Aorta (tissue), 5 donors: ENCODE measurements around the gene CEACAM1. TPM values are rescaled to one million over a fixed set of nuclear protein-coding genes. Genes with fewer than 3 reads are reported as not detected.
"Not testable (repeated sequence)": the region's sequence is repeated elsewhere in the genome, so short reads cannot be mapped to it uniquely, and the experiment has no call there.

ENCODE experiments used
- ATAC-seq: fragments of 200-7000 bp; cut with Tn5 transposase; one replicate; pipeline ENCODE4 v1.9.1; 2022; ENCODE audit warnings: moderate library complexity; ENCODE audit not compliant: low FRiP score
- DNase-seq, 2 donors: peaks; one replicate each; pipeline ENCODE4 v3.0.0-alpha.2; 2020
- H3K27ac ChIP-seq, 2 donors: one replicate each; pipeline ENCODE4 v1.5.1; 2013; ENCODE audit warnings: low read length in 2 of 2, mild to moderate bottlenecking in 2 of 2, moderate library complexity in 2 of 2, control low read depth in 1 of 2, inconsistent platforms in 1 of 2, low read depth in 1 of 2
- H3K27me3 ChIP-seq, 2 donors: one replicate each; pipeline ENCODE4 v1.6.1; 2013; ENCODE audit warnings: control low read depth in 1 of 2, low read length in 1 of 2, mild to moderate bottlenecking in 1 of 2, moderate library complexity in 1 of 2; ENCODE audit not compliant: insufficient read depth in 2 of 2, control insufficient read depth in 1 of 2
- H3K36me3 ChIP-seq, 2 donors: one replicate each; pipeline ENCODE4 v1.6.1; 2013; ENCODE audit warnings: control low read depth in 1 of 2, low read length in 1 of 2, mild to moderate bottlenecking in 1 of 2; ENCODE audit not compliant: insufficient read depth in 2 of 2, control insufficient read depth in 1 of 2
- H3K4me1 ChIP-seq, 2 donors: one replicate each; pipeline ENCODE4 v1.6.1; 2013; ENCODE audit warnings: low read length in 2 of 2, control low read depth in 1 of 2, mild to moderate bottlenecking in 1 of 2, moderate library complexity in 1 of 2; ENCODE audit not compliant: insufficient read depth in 2 of 2, control insufficient read depth in 1 of 2
- H3K4me3 ChIP-seq, 2 donors: one replicate each; pipeline ENCODE4 v1.5.1; 2013; ENCODE audit warnings: low read length in 2 of 2, control low read depth in 1 of 2, mild to moderate bottlenecking in 1 of 2
- H3K9me3 ChIP-seq: one replicate; pipeline ENCODE4 v1.6.1; 2013; ENCODE audit warnings: mild to moderate bottlenecking, low read length; ENCODE audit not compliant: control insufficient read depth
- WGBS, 2 donors: extraction: QIAGEN DNeasy Blood & Tissue Kit; methylation state at CpG; one replicate each; pipeline ENCODE4 v1.1.7; 2013; 5-methylcytosine and 5-hydroxymethylcytosine counted together
- intact Hi-C, 2 donors: fragments of 100-400 bp; cut with DNase I; formaldehyde crosslinking; loops; one replicate each; pipeline versions ENCODE4 v1.14.2 to v1.15.0; 2022
- polyA plus RNA-seq, 2 donors: library from polyadenylated mRNA; stranded (reverse); fragments of 200-250 nt; gene quantifications; one replicate each; pipeline ENCODE4 v1.2.3, GENCODE V29; 2013
- total RNA-seq, 2 donors: library from RNA; stranded (reverse); fragmentation: NEBNext Ultra II Directional; extraction: Animal tissue kit (Norgen Biotek cat#: 25700); gene quantifications; one replicate each; pipeline ENCODE4 v1.2.1, GENCODE V29; 2021
- donor health status: healthy with polysubstance abuse.
- donor health status: Bipolar disorder and iron deficiency.
- donor health status: DM: no; HTN: no; CAD: no.
- donor health status: DM: no; HTN: no; CAD: no.
- donor health status: DM: yes; HTN: yes; CAD: no.

CEACAM1 gene
- total and polyA plus RNA-seq, 4 donors = 0.79 to 5.6 (median 5.1) TPM

- 80 to 86% methylated on average over 4 of the region's 4 CpGs for WGBS, 2 donors
- no peak for DNase-seq
- ATAC-seq = no peak
- Histone ChIP-seq H3K36me3 (no peaks in the 10 kb centered on the region), H3K4me3 (no peak overlapping the region), H3K27me3 (peaks cover 0 to 2% of the 10 kb centered on the region in 2 donors), H3K27ac (no peak overlapping the region), H3K9me3 (no peaks in the 10 kb centered on the region), H3K4me1 (no peaks in the 10 kb centered on the region)
- intact Hi-C loops = no loop called here
Measured at GRCh38 chr19:42511340-42511739, 16.9 kb downstream of the CEACAM1 start.

- Histone ChIP-seq H3K36me3 (no peaks in the 10 kb centered on the region), H3K4me3 (no peak overlapping the region), H3K9me3 (peaks cover 2% of the 10 kb centered on the region), H3K27ac (no peak overlapping the region), H3K4me1 (no peaks in the 10 kb centered on the region), H3K27me3 (peaks cover 0 to 2% of the 10 kb centered on the region in 2 donors)
- ATAC-seq = no peak
- DNase-seq = no peak
- intact Hi-C loops = no loop called here
Measured at GRCh38 chr19:42508892-42509444, 19.3 kb downstream of the CEACAM1 start.

GRCh38 chr19:42505066-42505465 lies 23.2 kb downstream of the CEACAM1 start:
- Histone ChIP-seq H3K9me3 (peaks cover 2% of the 10 kb centered on the region), H3K4me3 (no peak overlapping the region), H3K36me3 (no peaks in the 10 kb centered on the region), H3K4me1 (no peaks in the 10 kb centered on the region), H3K27me3 (peaks cover 0 to 2% of the 10 kb centered on the region in 2 donors), H3K27ac (no peak overlapping the region)
- no peak for DNase-seq
- intact Hi-C loops = no loop called here
- ATAC-seq = no peak
- 94 to 96% methylated on average over 1 of the region's 1 CpG for WGBS, 2 donors

GRCh38 chr19:42501733-42502132 lies 26.5 kb downstream of the CEACAM1 start:
- intact Hi-C loops = no loop called here
- no peak for DNase-seq
- no peak for ATAC-seq

GRCh38 chr19:42501243-42501642 lies 27.0 kb downstream of the CEACAM1 start:
- H3K9me3 ChIP-seq, H3K4me3 ChIP-seq, ATAC-seq, H3K27me3 ChIP-seq, H3K4me1 ChIP-seq, H3K27ac ChIP-seq, DNase-seq, H3K36me3 ChIP-seq, intact Hi-C loops: not testable (repeated sequence)
- WGBS, 2 donors = 91 to 97% methylated on average over 3 of the region's 3 CpGs

More at GRCh38 chr19:42501733-42502132, 26.5 kb downstream of the CEACAM1 start:
- no peak overlapping the region for H3K4me3 ChIP-seq
- peaks cover 2% of the 10 kb centered on the region for H3K9me3 ChIP-seq
- H3K4me1 ChIP-seq = no peaks in the 10 kb centered on the region
- no peak overlapping the region for H3K27ac ChIP-seq
- 84 to 89% methylated on average over 1 of the region's 1 CpG for WGBS, 2 donors
- no peaks in the 10 kb centered on the region for H3K36me3 ChIP-seq
- no peaks in the 10 kb centered on the region for H3K27me3 ChIP-seq

GRCh38 chr19:42498169-42498757 lies 30.0 kb downstream of the CEACAM1 start:
- Histone ChIP-seq H3K27me3 (no peaks in the 10 kb centered on the region), H3K36me3 (no peaks in the 10 kb centered on the region), H3K9me3 (no peaks in the 10 kb centered on the region), H3K4me1 (no peaks in the 10 kb centered on the region), H3K4me3 (no peak overlapping the region), H3K27ac (no peak overlapping the region)
- DNase-seq (no peak), ATAC-seq (no peak)
- intact Hi-C loops = no loop called here
- 64 to 71% methylated on average over 3 of the region's 3 CpGs for WGBS, 2 donors

GRCh38 chr19:42497492-42498168 lies 30.7 kb downstream of the CEACAM1 start:
- 56 to 69% methylated on average over 3 of the region's 3 CpGs for WGBS, 2 donors

GRCh38 chr19:42496460-42497133 lies 31.7 kb downstream of the CEACAM1 start:
- H3K4me3 ChIP-seq = no peak overlapping the region
- intact Hi-C loops = no loop called here
- no peaks in the 10 kb centered on the region for H3K27me3 ChIP-seq
- H3K27ac ChIP-seq = no peak overlapping the region
- H3K4me1 ChIP-seq = no peaks in the 10 kb centered on the region
- ATAC-seq = no peak
- no peaks in the 10 kb centered on the region for H3K36me3 ChIP-seq
- no peak for DNase-seq
- WGBS, 2 donors = 94% methylated on average over 2 of the region's 2 CpGs
- H3K9me3 ChIP-seq = no peaks in the 10 kb centered on the region

More at GRCh38 chr19:42497492-42498168, 30.7 kb downstream of the CEACAM1 start:
- no peaks in the 10 kb centered on the region for H3K9me3 ChIP-seq
- no peaks in the 10 kb centered on the region for H3K27me3 ChIP-seq
- H3K4me3 ChIP-seq = no peak overlapping the region
- no peak for DNase-seq
- no peaks in the 10 kb centered on the region for H3K36me3 ChIP-seq
- no peak for ATAC-seq
- intact Hi-C loops = no loop called here
- H3K4me1 ChIP-seq = no peaks in the 10 kb centered on the region
- no peak overlapping the region for H3K27ac ChIP-seq
